GM18870 (cell line): ENCODE results near the gene PLS1.
"Not testable (repeated sequence)": the region's sequence is repeated elsewhere in the genome, so short reads cannot be mapped to it uniquely, and the experiment has no call there.

Source experiments
- ATAC-seq: cut with Tn5 transposase; IDR thresholded peaks from one replicate; pipeline ENCODE4 v1.9.1; 2021; ENCODE audit warnings: moderate library complexity; ENCODE audit not compliant: unreplicated experiment

PLS1 gene

GRCh38 chr3:142595951-142596725 lies at the start of gene PLS1:
Gene PLS1, plus strand, starts transcription at chr3:142596393. Its CDS starts 67,845 bp downstream, at chr3:142664238.
- peak; percentile 87 for ATAC-seq

- ATAC-seq: no peak
Observed at GRCh38 chr3:142549986-142550385, 46.2 kb upstream of the PLS1 start.

GRCh38 chr3:142552579-142552978 lies 43.6 kb upstream of the PLS1 start:
- ATAC-seq: not testable (repeated sequence)

GRCh38 chr3:142553741-142554140 lies 42.5 kb upstream of the PLS1 start:
- no peak for ATAC-seq

GRCh38 chr3:142560118-142560517 lies 36.1 kb upstream of the PLS1 start:
- ATAC-seq: no peak

GRCh38 chr3:142563496-142563997 lies 32.6 kb upstream of the PLS1 start:
- ATAC-seq: no peak

GRCh38 chr3:142566096-142566495 lies 30.1 kb upstream of the PLS1 start:
- ATAC-seq: no peak

- no peak for ATAC-seq
Observed at GRCh38 chr3:142568393-142569017, 27.7 kb upstream of the PLS1 start.

GRCh38 chr3:142569422-142569821 lies 26.8 kb upstream of the PLS1 start:
- ATAC-seq: not testable (repeated sequence)

- ATAC-seq: not testable (repeated sequence)
Observed at GRCh38 chr3:142574223-142574622, 22.0 kb upstream of the PLS1 start.

GRCh38 chr3:142574665-142575064 lies 21.5 kb upstream of the PLS1 start:
- ATAC-seq: no peak

- no peak for ATAC-seq
Observed at GRCh38 chr3:142576792-142577191, 19.4 kb upstream of the PLS1 start.

- ATAC-seq: no peak
Observed at GRCh38 chr3:142577696-142578328, 18.4 kb upstream of the PLS1 start.

GRCh38 chr3:142578329-142579223 lies 17.6 kb upstream of the PLS1 start, which contains the start of gene ATR:
Gene ATR, minus strand, starts transcription at chr3:142578733. Its CDS starts 29 bp downstream, at chr3:142578704.
- peak; percentile 79 for ATAC-seq

GRCh38 chr3:142580061-142580423 lies 16.2 kb upstream of the PLS1 start:
- ATAC-seq: no peak

- not testable (repeated sequence) for ATAC-seq
Observed at GRCh38 chr3:142581070-142581469, 15.1 kb upstream of the PLS1 start.

- peak; percentile 48 for ATAC-seq
Observed at GRCh38 chr3:142586803-142587406, 9.3 kb upstream of the PLS1 start.

GRCh38 chr3:142588703-142589102 lies 7.5 kb upstream of the PLS1 start:
- no peak for ATAC-seq

GRCh38 chr3:142592268-142592667 lies 3.9 kb upstream of the PLS1 start:
- not testable (repeated sequence) for ATAC-seq

- ATAC-seq: no peak
Observed at GRCh38 chr3:142595141-142595540, 1.1 kb upstream of the PLS1 start.
